GM21528 (cell line): Measurements from ENCODE around the gene NCOA1.

Experiments
- ATAC-seq: cut with Tn5 transposase; IDR thresholded peaks from one replicate; pipeline ENCODE4 v1.9.1; 2021; ENCODE audit warnings: mild to moderate bottlenecking, moderate library complexity; ENCODE audit not compliant: unreplicated experiment, low FRiP score

NCOA1 gene

DNA sequence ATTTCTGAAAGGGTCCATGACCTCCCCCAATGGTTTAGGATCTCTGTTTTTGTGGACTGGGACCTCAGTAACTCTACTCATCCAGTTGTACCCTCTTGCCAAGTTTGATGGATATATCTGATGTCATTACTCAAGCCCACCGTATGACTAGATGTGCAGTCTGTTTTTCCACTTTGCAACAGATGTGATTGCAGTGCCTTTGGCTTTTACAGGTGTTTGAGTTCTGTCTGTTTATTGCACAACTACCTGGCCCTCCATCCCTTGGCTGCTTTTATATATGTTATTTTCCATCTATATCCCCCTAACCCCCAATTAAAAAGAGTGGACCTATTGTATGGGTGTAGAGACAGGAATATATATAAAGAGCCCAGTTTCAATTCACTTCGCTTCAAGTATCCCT, 10.8 kb downstream of the NCOA1 start:
- ATAC-seq: no peak

DNA sequence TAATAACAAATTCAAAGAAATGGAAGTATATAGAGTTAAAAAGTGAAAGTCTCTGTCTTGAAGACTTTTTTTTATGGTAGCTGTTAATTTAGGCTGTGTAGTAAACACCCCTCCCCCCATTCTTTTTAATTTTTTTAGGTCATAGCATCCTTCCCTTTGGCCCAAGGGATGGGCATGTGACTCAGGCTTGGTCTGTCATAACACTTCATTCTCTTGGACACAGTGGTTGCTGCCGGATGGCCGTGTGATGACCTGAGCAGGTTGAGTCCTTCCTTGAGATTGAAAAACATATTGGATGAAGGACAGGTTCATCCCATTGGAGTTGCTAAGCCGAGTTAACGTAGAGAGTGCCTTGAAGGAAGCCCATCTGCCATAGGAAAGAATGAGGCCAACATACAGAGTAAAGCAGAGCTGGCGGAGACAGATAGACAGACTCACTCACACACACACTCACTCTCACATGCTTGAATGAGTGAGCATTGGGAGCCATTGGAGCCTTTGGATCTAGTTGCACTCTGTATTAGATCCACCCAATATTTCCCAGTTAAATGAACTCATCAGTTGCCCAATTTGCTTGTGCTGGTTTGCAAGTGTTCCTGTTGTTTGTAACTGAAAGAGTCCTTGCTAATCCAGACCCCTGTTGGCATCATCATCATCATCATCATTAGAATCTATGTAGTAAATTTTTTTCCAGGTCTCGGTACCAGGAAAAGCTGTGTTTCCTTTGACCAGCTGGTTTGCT, 14.7 kb downstream of the NCOA1 start:
- no peak for ATAC-seq

DNA sequence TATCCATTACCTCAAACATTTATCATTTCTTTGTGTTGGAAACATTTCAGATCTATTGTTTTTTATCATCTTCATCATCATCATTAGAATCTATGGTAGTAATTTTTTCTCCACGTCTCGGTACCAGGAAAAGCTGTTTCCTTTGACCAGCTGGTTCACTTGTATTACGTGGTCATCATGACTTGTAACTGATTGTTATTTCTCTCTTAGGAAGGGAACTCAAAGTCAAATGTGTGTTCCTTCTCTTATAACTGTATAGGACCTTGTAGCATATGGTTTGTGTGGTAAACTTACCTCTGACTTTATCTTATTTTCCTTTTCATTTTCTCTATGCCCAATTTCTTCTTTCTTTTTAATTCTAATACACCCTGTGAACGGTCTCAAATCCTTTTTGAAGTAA, 16.5 kb downstream of the NCOA1 start:
- no peak for ATAC-seq

DNA sequence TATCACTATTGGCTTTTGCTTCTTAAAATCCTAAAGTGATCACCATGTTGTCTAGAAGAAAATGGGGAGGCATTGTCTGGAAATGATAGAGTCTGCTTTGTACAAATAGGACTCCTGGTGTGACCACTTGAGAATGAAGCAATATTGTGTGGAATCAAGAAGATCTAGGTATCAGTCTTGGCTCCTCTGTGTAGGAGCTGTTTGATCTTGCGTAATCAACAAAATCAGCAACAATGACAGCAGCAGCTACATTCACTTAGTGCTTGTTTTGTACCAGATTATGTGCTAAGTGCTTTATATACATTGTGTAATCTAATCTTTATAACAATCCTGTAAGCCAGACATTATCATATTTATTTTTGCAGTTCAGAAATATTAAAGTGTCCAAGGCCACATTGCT, 17.8 kb downstream of the NCOA1 start:
- ATAC-seq: no peak

DNA sequence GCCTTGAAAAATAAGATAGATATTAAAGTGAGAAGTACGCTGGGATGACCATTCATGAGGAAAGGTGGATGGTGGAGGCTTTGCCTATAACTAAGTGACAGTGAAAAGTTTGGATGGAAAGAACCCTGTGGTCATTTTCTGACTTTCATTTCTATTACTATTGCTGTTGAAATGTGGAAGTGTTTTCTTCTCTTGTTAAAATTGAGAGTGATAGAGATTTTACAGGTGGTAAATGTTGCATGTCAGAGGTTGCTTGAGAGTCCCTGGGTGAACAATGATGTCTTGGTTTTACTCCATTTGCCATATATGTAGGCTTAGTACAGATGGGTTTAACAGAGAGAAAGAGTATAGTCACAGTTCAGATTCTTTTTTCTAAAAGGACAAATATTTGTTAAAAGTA, 18.4 kb downstream of the NCOA1 start:
- peak; percentile 66 for ATAC-seq

DNA sequence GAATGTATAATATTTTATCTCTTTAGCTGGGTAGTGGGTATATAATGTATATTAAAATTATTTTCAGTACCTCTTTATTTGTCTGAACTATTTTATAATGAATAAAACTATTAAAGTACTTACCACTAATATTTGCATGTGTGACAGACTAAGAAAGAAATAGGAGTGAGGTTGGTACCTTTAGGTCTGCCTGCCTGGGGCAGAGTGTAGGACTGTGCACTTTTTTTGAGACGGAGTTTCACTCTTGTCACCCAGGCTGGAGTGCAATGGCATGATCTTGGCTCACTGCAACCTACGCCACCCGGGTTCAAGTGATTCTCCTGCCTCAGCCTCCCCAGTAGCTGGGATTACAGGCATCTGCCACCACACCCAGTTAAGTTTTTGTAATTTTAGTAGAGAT, 18.8 kb downstream of the NCOA1 start:
- peak; percentile 53 for ATAC-seq

DNA sequence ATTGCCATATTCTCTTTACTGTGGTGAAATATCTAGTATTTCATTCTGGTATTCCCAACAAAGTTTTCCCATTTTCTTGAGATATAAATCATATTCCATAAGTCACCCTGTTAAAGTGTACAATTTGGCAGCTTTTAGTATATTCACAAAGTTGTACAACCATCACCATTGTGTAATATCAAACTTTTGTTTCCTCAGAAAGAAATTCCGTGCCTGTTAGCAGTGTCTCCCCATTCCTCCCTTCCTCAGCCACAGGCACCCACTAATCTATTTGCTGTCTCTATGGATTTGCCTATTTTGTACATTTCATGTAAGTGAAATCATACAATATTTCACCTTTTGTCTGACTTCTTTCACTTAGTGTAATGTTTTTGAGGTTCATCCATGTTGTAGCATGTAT, 19.7 kb downstream of the NCOA1 start:
- ATAC-seq: no peak

DNA sequence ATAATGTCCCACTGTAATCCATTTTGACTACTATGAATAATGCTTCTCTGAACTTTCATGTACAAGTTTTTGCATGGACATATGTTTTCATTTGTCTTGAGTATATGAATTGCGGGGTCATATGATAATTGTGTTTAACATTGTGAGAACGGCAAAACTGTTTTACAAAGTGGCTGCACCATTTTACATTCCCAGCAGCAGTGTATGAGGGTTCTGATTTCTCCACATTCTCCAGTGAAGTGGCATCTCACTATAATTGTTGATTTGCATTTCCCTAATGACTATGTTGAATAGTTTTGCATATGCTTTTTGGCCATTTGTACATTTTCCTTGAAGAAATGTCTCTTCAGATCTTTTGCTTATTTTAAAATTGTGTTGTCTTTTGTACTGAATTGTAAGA, 20.1 kb downstream of the NCOA1 start:
- no peak for ATAC-seq

DNA sequence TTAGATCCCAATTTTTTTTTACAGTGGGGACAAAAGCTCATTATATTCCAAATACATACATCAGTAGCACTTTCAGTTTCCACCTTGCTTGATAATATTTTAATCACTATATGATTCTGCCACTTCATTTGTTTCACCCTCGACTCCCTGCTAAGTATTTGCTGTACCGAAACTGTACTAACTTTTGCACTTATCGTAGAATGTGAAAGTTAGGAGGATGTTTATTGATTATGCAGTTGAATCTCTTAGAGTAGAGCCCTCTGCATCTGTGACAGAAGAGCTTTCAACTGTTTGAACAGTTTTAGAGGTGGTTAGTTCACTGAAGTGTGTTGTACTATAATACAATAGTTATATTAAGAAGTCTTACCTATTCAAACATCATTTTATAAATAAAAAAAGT, 20.8 kb downstream of the NCOA1 start:
- ATAC-seq: no peak

DNA sequence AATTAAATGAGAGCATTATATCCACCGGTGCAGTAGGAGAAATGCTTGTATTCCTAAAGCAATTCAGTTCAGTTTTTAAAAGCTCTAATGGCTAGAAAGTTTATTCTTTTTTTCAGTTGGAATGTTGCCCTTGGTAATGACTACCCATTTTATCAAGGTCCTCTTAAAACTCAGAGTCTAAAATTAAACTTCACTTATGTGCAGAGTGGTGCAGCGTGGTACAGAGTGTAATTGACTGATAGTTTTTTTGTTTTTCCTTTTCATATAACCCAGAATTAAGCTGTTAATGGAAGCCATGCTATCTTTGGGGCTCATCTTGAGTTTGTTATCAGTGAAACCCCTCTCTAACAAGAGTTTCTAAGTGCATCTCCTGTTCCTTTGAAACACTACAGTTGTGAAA, 21.4 kb downstream of the NCOA1 start:
- no peak for ATAC-seq

DNA sequence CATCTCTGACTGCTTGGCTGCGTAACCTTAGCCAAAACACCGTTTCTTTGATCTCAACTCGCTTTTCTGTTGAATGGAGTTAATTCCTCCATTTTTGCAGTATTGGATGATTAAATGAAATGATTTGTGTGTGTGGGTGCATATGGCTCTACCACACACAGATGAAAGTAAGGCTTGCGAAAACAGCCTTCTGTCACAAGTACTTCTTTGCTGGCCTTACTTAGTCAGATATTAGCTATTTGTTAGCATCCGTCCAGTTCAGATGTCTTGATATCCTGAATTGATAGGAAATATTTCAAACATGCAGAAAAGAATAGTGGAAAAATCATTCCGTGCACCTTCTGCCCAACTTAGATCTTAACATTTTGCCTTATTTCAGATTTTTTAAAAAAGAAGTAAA, 21.8 kb downstream of the NCOA1 start:
- ATAC-seq: no peak

DNA sequence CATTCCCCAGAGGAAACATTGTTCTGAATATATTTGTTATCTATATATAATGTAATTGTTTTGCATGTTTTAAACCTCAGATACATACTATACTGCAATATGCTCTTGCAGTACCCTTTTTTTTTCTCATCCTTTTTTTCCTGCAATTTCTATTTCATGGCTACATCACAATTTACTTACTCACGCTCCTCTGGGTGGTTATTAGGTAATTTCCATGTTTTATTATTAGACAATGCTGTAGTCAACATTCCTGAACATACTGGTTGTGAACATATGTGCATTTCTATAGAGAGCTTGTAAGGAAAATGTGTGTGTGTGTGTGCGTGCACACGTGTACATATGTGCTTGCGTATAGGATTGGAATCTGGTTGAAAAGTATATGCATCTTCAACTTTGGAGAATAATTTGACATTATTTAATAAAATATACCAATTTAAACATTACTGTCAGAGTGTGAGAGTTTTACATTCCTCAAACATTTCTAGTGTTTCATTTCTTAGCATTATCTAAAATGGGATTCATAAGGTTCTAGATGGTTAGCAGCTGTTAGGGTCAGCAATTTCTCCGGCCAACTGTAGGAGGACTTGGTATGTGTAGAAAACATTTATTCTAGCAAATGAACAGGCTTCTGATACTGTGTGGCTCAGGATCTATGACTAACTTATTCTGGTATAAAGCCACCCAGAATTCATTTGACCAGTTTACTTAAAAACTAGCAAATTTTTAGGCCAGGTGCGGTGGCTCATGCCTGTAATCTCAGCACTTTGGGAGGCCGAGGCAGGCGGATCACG, 22.4 kb downstream of the NCOA1 start:
- ATAC-seq: no peak

DNA sequence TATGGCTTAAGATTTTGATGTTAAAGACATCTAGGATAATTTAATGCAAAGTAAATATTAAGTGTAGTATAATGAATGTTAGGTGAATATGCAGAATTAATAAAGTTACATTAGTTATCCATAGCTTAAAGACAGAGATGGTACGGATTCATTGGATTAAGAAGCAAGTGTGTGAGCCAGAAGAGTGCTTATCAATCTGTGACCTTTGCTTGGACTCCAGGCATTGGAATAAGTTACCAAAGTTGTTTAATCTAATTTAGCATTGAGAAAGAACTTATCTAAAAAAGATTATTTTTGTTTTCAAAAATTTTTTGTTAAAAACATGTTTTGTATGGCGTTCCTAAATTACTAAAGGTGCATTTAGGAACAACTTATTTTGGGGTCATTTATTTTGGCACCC, 23.8 kb downstream of the NCOA1 start:
- ATAC-seq: no peak

DNA sequence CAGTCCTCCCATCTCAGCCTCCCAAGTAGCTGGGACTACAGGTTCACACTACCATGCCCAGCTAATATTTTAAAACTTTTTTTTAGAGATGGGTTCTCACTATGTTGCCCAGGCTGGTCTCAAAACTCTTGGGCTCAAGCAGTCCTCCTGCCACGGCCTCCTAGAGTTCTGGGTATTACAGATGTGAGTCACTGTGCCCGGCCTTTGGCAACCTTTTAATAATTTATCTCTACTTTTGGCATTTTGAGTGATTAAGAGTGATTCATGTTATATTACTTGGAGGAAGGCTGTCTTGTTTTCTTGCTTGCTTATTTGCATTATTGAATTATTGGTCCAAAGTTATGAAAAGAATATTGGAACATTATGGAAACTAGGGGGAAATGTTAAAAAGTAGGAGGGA, 24.3 kb downstream of the NCOA1 start:
- ATAC-seq: no peak

DNA sequence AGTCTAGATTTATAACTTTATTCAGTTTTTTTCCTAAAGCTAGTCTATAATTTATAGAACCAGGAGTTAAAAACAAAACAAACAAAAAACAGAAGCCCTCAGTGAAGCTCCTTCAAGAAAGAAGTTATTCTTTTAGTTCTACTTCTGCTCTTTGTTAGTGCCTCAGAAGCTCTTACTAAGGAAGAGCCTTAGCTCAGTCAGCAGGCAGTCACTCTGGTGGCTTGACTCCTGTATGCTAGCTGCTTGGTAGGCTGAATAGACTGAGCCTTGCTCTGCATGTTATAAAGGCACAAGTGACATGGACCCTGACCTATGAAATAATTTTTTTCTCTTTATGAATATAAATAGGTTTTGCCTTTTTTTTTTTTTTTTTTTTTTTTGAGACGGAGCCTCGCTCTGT, 24.8 kb downstream of the NCOA1 start:
- ATAC-seq: no peak

DNA sequence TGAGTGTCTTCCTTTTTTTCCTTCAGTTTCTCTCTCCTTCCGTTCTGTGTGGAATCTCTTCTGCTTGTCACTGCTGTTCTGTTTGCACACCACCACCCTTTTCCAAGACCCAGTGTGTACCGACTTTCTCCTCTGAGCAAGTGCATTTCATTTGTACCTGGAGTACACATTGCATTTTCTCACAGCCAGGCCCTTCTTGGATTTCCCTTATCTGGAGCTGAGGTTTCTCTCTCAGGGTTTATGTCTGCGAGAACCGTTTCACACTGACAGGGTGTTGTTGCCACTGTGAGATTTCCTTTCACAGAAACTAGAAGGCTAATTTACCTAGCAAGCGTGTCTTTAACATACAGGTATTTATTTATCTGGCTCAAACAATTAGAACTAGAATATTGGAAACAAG, 26.2 kb downstream of the NCOA1 start:
- ATAC-seq: no peak

DNA sequence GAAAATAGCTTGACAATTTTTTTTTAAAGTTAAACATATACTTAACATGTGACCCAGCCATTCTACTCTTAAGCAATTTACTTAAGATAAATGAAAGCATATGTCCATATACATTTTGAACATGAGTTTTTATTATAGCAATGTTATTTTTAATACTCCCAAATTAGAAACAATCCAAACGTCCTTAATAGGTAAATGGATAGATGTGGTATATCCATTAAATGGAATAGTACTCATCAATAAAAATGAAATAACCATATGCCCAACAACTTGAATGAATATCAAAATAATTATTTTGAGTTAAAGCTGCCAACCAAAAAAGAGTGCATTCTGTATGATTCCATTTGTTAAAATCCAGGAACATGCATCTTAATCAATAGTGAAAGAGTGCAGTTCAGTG, 29.1 kb downstream of the NCOA1 start:
- ATAC-seq: no peak

DNA sequence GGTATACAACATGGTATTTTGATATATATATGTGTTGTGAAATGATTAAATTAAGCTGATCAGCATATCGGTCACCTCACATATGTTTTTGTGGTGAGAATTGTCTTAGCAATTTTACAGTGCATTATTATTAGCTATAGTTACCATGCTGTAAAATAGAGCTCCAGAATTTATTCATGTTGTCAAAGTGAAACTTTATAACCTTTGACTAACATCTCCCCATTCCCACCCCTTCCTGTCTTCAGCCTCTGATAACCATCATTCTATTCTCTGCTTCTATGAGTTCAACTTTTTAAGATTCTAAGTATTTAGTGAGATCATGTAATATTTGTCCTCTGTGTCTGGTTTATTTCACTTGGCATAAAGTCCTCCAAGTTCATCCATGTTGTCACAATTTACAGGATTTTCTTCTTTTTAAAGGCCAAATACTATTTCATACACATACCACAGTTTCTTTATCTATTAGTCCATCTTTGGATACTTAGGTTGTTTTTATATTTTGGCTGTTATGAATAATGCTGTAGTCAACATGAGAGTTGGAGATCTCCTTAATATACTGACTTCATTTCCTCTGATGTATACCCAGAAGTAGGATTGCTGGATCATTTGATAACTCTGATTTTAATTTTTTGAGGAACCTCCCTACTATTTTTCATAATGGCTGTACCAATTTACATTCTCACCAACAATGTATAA, 30.3 kb downstream of the NCOA1 start:
- no peak for ATAC-seq

DNA sequence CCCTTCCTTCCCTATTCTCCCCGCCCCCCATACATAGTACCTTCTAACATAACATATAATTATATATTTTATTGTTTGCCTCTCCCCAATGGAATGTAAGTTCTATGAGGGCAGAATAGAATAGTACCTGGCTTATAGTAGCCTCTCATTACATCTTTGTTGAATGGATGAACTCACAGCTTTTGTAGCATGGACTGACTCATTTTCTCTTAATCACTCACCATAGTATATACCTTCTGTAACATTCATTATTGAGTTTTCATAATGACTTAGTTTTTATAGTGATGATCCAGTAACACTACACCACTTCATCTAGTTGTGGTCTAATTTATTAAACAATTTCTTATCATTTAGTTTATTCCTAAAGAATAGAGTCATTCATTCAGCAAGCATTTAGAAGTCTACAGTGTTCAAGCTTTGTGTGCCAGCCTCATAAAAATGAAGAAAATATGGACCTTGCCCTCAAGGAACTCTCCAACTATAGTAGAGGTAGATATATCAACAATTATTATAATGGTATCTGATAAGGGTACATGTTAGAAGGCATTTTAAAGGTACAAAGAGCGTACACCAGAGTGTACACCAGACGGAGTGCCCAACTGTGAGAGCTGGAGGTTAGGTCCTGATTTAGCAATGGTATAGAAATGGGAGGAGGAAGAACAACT, 31.1 kb downstream of the NCOA1 start:
- no peak for ATAC-seq

DNA sequence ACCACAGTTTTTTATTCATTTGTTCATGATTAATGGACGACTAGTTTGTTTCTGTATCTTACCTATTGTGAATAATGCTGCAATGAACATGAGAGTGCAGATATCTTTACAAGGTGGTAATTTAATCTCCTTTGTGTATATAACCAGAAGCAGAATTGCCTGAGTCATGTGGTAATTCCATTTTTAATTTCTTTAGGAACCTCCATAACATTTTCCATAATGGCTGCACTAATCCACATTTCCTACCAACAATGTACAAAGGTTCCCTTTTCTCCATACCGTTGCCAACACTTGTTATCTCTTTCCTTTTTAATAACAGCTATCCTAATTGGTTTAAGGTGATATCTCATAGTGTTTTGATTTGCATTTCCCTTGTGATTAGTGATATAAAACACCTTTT, 36.5 kb downstream of the NCOA1 start:
- ATAC-seq: no peak

DNA sequence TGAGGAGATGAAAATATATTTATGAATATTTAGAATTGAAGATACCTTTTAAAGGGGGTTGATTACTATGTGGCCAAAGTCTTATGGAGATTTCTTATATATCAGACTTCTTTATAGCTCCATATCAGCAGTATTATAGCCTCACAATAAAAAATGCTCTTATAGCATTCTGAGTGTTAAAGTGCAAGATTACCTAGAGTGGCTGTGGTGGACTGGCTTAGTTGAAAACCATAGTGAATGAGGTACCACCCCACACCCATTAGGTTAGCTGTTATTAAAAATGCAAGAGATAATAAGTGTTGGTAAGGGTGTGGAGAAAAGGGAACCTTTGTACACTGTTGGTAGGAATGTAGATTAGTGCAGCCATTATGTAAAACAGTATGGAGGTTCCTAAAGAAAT, 39.7 kb downstream of the NCOA1 start:
- ATAC-seq: no peak
